Measurements from ENCODE around the gene CCNF. TPM values are rescaled to one million over a fixed set of nuclear protein-coding genes. Genes with fewer than 3 reads are reported as not detected.

CCNF gene
- polyA plus RNA-seq, 2 of the 4 experiments (the other 2 are of a cell fraction) = 6.5 to 14.4 TPM

- ChIA-PET POLR2A (no interaction called here), CTCF (interaction anchor here (0.6 to 1.3 kb wide), 2 partner anchors 11 to 32 kb away, joined by 3 read pairs; partner anchors contain the start of gene TEDC2)
- Histone ChIP-seq H3K27ac (peak within 1 kb of the TSS in 1 of 2 experiments; percentile 22; a peak in 1 of 6 replicates), H3K4me3 (no peak within 1 kb of the TSS), H3K4me1 (peaks cover 44% of the 10 kb centered on the region), H3K9me3 (no peaks in the 10 kb centered on the region), H3K4me2 (peak within 1 kb of the TSS; percentile 29; the same call in 2 of the 3 replicates)
- WGBS (ENCODE audit: missing lambda C conversion rate) = no CpG with 5 or more reads among the region's 59 CpGs
- no peak for ATAC-seq
- no peak for FAIRE-seq
- TF ChIP-seq HOXB13 (CRISPR knock-in tag; IDR thresholded peaks at IDR 0.05; ENCODE audit: low read depth) (no peak), BCL3 (IDR thresholded peaks at IDR 0.05) (no peak), MAFK (IDR thresholded peaks at IDR 0.05; ENCODE audit: partially characterized antibody) (no peak), KDM1A (IDR thresholded peaks at IDR 0.05; ENCODE audit: low read depth) (no peak)
- no peak for DNase-seq (ENCODE audit: low read depth in 1 of 2, low spot score in 1 of 2)
Observed at GRCh38 chr16:2471016-2471652, 41.9 kb downstream of the CCNF start, which contains the start of gene NTN3. Gene NTN3 (plus strand): TSS chr16:2471297. CDS start chr16:2471702, 405 bp downstream.

- Histone ChIP-seq H3K4me1 (peaks cover 45% of the 10 kb centered on the region), H3K9me3 (no peaks in the 10 kb centered on the region), H3K4me2 (peak overlapping the region; percentile 29; the same call in 1 of the 3 replicates), H3K27ac (no peak overlapping the region), H3K4me3 (no peak overlapping the region)
- FAIRE-seq = no peak
- ATAC-seq = no peak
- no peak for TF ChIP-seq RARB (CRISPR knock-in tag; IDR thresholded peaks at IDR 0.05)
- no peak for TF ChIP-seq KDM5A (IDR thresholded peaks at IDR 0.05)
- TF ChIP-seq RFX5 (IDR thresholded peaks at IDR 0.05) = no peak
- TF ChIP-seq PBX3 (IDR thresholded peaks at IDR 0.05) = peak; percentile 27; the same call in 1 of the 2 replicates
- TF ChIP-seq MAZ (IDR thresholded peaks at IDR 0.05; ENCODE audit: borderline replicate concordance, low read depth, low read length) = no peak
- no peak for TF ChIP-seq FOXS1 (CRISPR knock-in tag; IDR thresholded peaks at IDR 0.05)
- 93% methylated on average over 25 of the region's 61 CpGs for WGBS (ENCODE audit: missing lambda C conversion rate)
- ChIA-PET POLR2A (no interaction called here), CTCF (interaction anchor here (1.3 kb wide), 1 partner anchor 32 kb away, joined by 3 read pairs; no protein-coding TSS in a partner anchor)
- no peak for DNase-seq (ENCODE audit: low read depth in 1 of 2, low spot score in 1 of 2)
Observed at GRCh38 chr16:2471653-2472487, 42.6 kb downstream of the CCNF start.

GRCh38 chr16:2472488-2472864 is 43.2 kb downstream of the CCNF start:
- H3K27ac ChIP-seq = no peak overlapping the region
- no peak overlapping the region for H3K4me2 ChIP-seq
- 97% methylated on average over 17 of the region's 27 CpGs for WGBS (ENCODE audit: missing lambda C conversion rate)
- ChIA-PET CTCF (interaction anchor here (0.8 to 1.3 kb wide), 4 partner anchors 10 to 221 kb away, joined by 3 to 4 read pairs (median 3); partner anchors contain the start of genes CCNF and ECI1), POLR2A (no interaction called here)
- FAIRE-seq (no peak), ATAC-seq (no peak), DNase-seq (ENCODE audit: low read depth in 1 of 2, low spot score in 1 of 2) (no peak)
- peaks cover 42% of the 10 kb centered on the region for H3K4me1 ChIP-seq
- no peak overlapping the region for H3K4me3 ChIP-seq
- no peaks in the 10 kb centered on the region for H3K9me3 ChIP-seq
- TF ChIP-seq EHF (CRISPR knock-in tag; IDR thresholded peaks at IDR 0.05) (no peak), POLR2A (IDR thresholded peaks at IDR 0.05; ENCODE audit: low read length) (peak; percentile 20; the same call in 1 of the 2 replicates), SMC3 (IDR thresholded peaks at IDR 0.05) (no peak)

- WGBS (ENCODE audit: missing lambda C conversion rate) = 88% methylated on average over 14 of the region's 14 CpGs
- DNase-seq (ENCODE audit: low read depth in 1 of 2, low spot score in 1 of 2) (no peak), ATAC-seq (no peak), FAIRE-seq (no peak)
- ChIA-PET POLR2A (interaction anchor here (0.6 kb wide), 1 partner anchor 204 kb away, joined by 4 read pairs; no protein-coding TSS in a partner anchor), CTCF (interaction anchor here (0.6 to 2.8 kb wide), 8 partner anchors 10 to 221 kb away, joined by 3 to 17 read pairs (median 4); partner anchors contain the start of genes ABCA3, CCNF, ECI1 and TEDC2)
- Histone ChIP-seq H3K9me3 (no peaks in the 10 kb centered on the region), H3K4me2 (peak overlapping the region; percentile 100), H3K4me1 (peaks cover 41% of the 10 kb centered on the region), H3K4me3 (peak overlapping the region; percentile 98), H3K27ac (peak overlapping the region; percentile 97 to 99; a peak in 5 of 6 replicates)
- TF ChIP-seq ZNF302 (CRISPR knock-in tag; IDR thresholded peaks at IDR 0.05) (no peak), HEYL (CRISPR knock-in tag; IDR thresholded peaks at IDR 0.05) (no peak), SREBF2 (IDR thresholded peaks at IDR 0.05) (no peak), RFX5 (IDR thresholded peaks at IDR 0.05) (no peak), HMGXB4 (CRISPR knock-in tag; IDR thresholded peaks at IDR 0.05; ENCODE audit: borderline replicate concordance) (no peak), HES2 (IDR thresholded peaks at IDR 0.05) (no peak), ESRRA (IDR thresholded peaks at IDR 0.05; ENCODE audit: borderline replicate concordance, low read length) (no peak), PHF8 (IDR thresholded peaks at IDR 0.05; ENCODE audit: borderline replicate concordance, low read depth) (no peak), POLR2AphosphoS2 (conservative IDR thresholded peaks at IDR 0.05; ENCODE audit: low read length) (no peak), BHLHE40 (IDR thresholded peaks at IDR 0.05; ENCODE audit: low read depth, low read length) (no peak), EP300 (IDR thresholded peaks at IDR 0.05) (no peak), NFE2L2 (conservative IDR thresholded peaks at IDR 0.05; ENCODE audit: low read length) (no peak), HDAC2 (IDR thresholded peaks at IDR 0.05) (no peak), FOXS1 (CRISPR knock-in tag; IDR thresholded peaks at IDR 0.05) (no peak)
Observed at GRCh38 chr16:2472885-2473445, 43.7 kb downstream of the CCNF start.
